ENCODE data around the gene RNU6-7.

The RNU6-7 gene

GRCh38 chr14:32193532-32193931 lies 8.3 kb upstream of the RNU6-7 start:
- H3K4me3 ChIP-seq (ENCODE audit: control insufficient read depth, low read depth, low read length), result no peak overlapping the region
- DNase-seq (ENCODE audit: low read depth), result no peak
- TF ChIP-seq, protein P1, sequence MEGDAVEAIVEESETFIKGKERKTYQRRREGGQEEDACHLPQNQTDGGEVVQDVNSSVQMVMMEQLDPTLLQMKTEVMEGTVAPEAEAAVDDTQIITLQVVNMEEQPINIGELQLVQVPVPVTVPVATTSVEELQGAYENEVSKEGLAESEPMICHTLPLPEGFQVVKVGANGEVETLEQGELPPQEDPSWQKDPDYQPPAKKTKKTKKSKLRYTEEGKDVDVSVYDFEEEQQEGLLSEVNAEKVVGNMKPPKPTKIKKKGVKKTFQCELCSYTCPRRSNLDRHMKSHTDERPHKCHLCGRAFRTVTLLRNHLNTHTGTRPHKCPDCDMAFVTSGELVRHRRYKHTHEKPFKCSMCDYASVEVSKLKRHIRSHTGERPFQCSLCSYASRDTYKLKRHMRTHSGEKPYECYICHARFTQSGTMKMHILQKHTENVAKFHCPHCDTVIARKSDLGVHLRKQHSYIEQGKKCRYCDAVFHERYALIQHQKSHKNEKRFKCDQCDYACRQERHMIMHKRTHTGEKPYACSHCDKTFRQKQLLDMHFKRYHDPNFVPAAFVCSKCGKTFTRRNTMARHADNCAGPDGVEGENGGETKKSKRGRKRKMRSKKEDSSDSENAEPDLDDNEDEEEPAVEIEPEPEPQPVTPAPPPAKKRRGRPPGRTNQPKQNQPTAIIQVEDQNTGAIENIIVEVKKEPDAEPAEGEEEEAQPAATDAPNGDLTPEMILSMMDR (conservative IDR thresholded peaks at IDR 0.05; ENCODE audit: control insufficient read depth, insufficient read depth, low read depth, low read length), result no peak

GRCh38 chr14:32195636-32196035 lies 6.2 kb upstream of the RNU6-7 start:
- no peak overlapping the region for H3K4me3 ChIP-seq (ENCODE audit: control insufficient read depth, low read depth, low read length)
- TF ChIP-seq, protein P1 (conservative IDR thresholded peaks at IDR 0.05; ENCODE audit: control insufficient read depth, insufficient read depth, low read depth, low read length), result no peak
- no peak for DNase-seq (ENCODE audit: low read depth)

DNA sequence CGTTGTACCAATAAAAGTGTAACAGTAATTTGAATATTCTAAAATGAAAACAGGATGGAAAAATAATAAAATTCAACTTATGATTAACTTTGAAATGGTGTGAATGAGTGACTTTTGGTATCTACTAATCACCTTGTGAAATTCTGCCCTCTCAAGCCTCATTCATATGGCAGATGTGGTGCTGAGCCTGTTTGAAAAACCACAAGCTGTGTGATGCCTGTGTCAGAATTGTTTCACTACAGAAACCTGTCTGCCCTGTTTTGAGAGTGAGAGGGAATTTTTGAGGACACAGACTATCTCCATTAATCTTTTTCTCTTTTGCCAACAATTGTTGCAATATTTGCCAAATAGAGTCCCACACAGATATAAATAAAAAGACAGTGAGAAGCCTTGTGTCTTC lies 3.9 kb upstream of the RNU6-7 start:
- TF ChIP-seq, protein P1 (conservative IDR thresholded peaks at IDR 0.05; ENCODE audit: control insufficient read depth, insufficient read depth, low read depth, low read length), result no peak
- DNase-seq (ENCODE audit: low read depth), result no peak

DNA sequence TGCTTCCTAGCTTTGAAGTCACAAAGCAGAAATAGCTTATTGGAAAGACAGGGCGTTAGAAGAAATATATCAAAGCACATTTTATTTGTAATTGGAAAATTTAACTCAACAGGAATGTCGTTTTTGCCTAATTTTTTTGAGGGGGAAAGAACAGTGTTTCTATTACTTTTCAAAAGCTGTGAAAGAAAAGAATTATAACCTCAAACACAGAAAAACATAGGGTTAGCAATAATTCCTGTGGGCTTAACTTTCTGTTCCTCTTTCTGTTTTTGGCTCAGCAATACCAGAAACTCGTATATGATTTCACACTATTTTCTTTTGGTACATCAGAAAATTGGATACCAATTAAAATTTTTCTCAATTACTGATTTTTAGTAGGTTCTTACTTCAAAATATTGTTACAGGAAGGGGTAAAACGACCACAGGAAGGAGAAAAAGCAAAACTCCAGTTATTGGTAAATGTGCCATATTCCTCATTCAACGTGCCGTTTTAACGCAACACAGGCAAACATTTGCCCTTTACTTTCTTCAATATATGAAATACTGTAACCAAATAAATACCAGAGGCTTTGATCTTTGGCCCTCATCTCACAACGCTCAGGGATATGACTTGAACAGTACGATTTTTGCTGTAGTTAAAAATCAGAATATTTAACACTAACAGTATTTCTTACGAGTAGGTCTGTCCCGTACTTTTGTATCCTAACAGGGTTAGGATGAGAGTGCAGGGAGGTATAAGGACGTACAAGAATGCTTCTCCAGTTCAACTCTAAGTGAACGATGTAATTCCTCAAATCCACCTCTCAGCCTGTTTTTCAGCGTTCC lies 1.3 kb upstream of the RNU6-7 start:
- no peak for DNase-seq (ENCODE audit: low read depth)
- H3K4me3 ChIP-seq (ENCODE audit: control insufficient read depth, low read depth, low read length), result peak overlapping the region; percentile 63
- TF ChIP-seq, protein P1 (conservative IDR thresholded peaks at IDR 0.05; ENCODE audit: control insufficient read depth, insufficient read depth, low read depth, low read length), result no peak

More for the DNA sequence above, 3.9 kb upstream of the RNU6-7 start:
- no peak overlapping the region for H3K4me3 ChIP-seq (ENCODE audit: control insufficient read depth, low read depth, low read length)

- peak; percentile 40 for DNase-seq (ENCODE audit: low read depth)
- H3K4me3 ChIP-seq (ENCODE audit: control insufficient read depth, low read depth, low read length), result peak overlapping the region; percentile 63
- TF ChIP-seq, protein P1 (conservative IDR thresholded peaks at IDR 0.05; ENCODE audit: control insufficient read depth, insufficient read depth, low read depth, low read length), result no peak
Measured at GRCh38 chr14:32201193-32201815, 541 bp upstream of the RNU6-7 start.

- H3K4me3 ChIP-seq (ENCODE audit: control insufficient read depth, low read depth, low read length), result peak overlapping the region; percentile 63
- peak; percentile 30 for DNase-seq (ENCODE audit: low read depth)
- TF ChIP-seq, protein P1 (conservative IDR thresholded peaks at IDR 0.05; ENCODE audit: control insufficient read depth, insufficient read depth, low read depth, low read length), result no peak
Measured at GRCh38 chr14:32202491-32202997, 699 bp downstream of the RNU6-7 start.

All from fibroblast of mammary gland (primary cell).